Spleen (tissue), 11 donors: Measurements from ENCODE around the gene SLC2A3. TPM values are rescaled to one million over a fixed set of nuclear protein-coding genes. Genes with fewer than 3 reads are reported as not detected.
A peak's percentile ranks its signal among the peaks of the same experiment; 100 is the strongest.
"Not testable (repeated sequence)": the region's sequence is repeated elsewhere in the genome, so short reads cannot be mapped to it uniquely, and the experiment has no call there.

Experiments used
- DNase-seq: peaks from one replicate; pipeline ENCODE4 v3.0.0-alpha.2; 2020
- H3K27ac ChIP-seq, 8 donors: fragments of 200-600 bp; sonication (generic) in 7 of 8; 1 replicate in 4 of 8; 2 replicates in 4 of 8; pipeline versions ENCODE4 v1.5.0 to v1.8.0; 2016 to 2021; ENCODE audit warnings: inconsistent platforms in 4 of 8, mild to moderate bottlenecking in 4 of 8, moderate library complexity in 1 of 8
- H3K27me3 ChIP-seq, 7 donors: fragments of 200-600 bp; sonication (generic) in 6 of 7; replicated peaks in 1 of 7; 1 replicate in 4 of 7; 2 replicates in 3 of 7; pipeline versions ENCODE4 v1.5.0 to v1.8.0; 2016 to 2021; ENCODE audit warnings: inconsistent platforms in 3 of 7, mild to moderate bottlenecking in 1 of 7
- H3K36me3 ChIP-seq, 6 donors: fragments of 200-600 bp; sonication (generic) in 5 of 6; 1 replicate in 4 of 6; 2 replicates in 2 of 6; pipeline versions ENCODE4 v1.5.0 to v1.8.0; 2016 to 2021; ENCODE audit warnings: inconsistent platforms in 2 of 6
- H3K4me1 ChIP-seq, 6 donors: fragments of 200-600 bp; sonication (generic) in 5 of 6; 1 replicate in 3 of 6; 2 replicates in 3 of 6; pipeline versions ENCODE4 v1.5.0 to v1.8.0; 2016 to 2021; ENCODE audit warnings: inconsistent platforms in 3 of 6
- H3K4me3 ChIP-seq, 8 donors: fragments of 200-600 bp; sonication (generic) in 7 of 8; 1 replicate in 4 of 8; 2 replicates in 4 of 8; pipeline versions ENCODE4 v1.5.0 to v1.8.0; 2016 to 2021; ENCODE audit warnings: inconsistent platforms in 4 of 8, mild to moderate bottlenecking in 4 of 8, moderate library complexity in 2 of 8
- H3K9me3 ChIP-seq, 8 donors: fragments of 200-600 bp; sonication (generic) in 7 of 8; 1 replicate in 4 of 8; 2 replicates in 4 of 8; pipeline versions ENCODE4 v1.5.0 to v1.8.0; 2016 to 2021; ENCODE audit warnings: inconsistent platforms in 4 of 8
- CTCF ChIP-seq, 11 experiments: fragments of 200-600 bp in 7 of 11; fragments of 450-650 bp in 4 of 11; sonication (generic) in 4 of 11; IDR thresholded peaks in 8 of 11; conservative IDR thresholded peaks in 3 of 11; 1 replicate in 7 of 11; 2 replicates in 4 of 11; pipeline versions ENCODE4 v1.4.0 to v1.8.0; 2016 to 2021; ENCODE audit warnings: antibody characterized with exemption in 11 of 11, inconsistent platforms in 4 of 11, mild to moderate bottlenecking in 1 of 11
- POLR2A ChIP-seq, 3 donors: fragments of 450-650 bp; IDR thresholded peaks; one replicate each; pipeline ENCODE4 v1.5.1; 2017; ENCODE audit warnings: antibody characterized with exemption in 3 of 3, mild to moderate bottlenecking in 1 of 3
- POLR2AphosphoS5 ChIP-seq, 3 donors: sonication (generic); formaldehyde crosslinking; IDR thresholded peaks; one replicate each; pipeline ENCODE4 v1.5.1; 2017; ENCODE audit warnings: antibody characterized with exemption in 3 of 3
- WGBS, 5 donors: extraction: QIAGEN DNeasy Blood & Tissue Kit in 3 of 5; methylation state at CpG; one replicate each; pipeline versions ENCODE4 v1.1.5 to v1.1.7; 2013 to 2018; 5-methylcytosine and 5-hydroxymethylcytosine counted together
- intact Hi-C: fragments of 100-400 bp; cut with DNase I; formaldehyde crosslinking; loops from one replicate; pipeline ENCODE4 v1.15.0; 2023; ENCODE audit warnings: low total_unique reads
- polyA plus RNA-seq, 3 donors: library from polyadenylated mRNA; stranded (reverse); fragments of 200-250 nt; gene quantifications; one replicate each; pipeline ENCODE4 v1.2.1, GENCODE V29; 2013
- total RNA-seq, 7 donors: library from RNA; depleted of rRNA in 3 of 7; stranded (reverse); fragments of >200 nt in 3 of 7; fragmentation: NEBNext Ultra II Directional in 4 of 7; extraction: Animal tissue kit (Norgen Biotek cat#: 25700) in 4 of 7; gene quantifications; one replicate each; pipeline versions ENCODE4 v1.1.0 to v1.2.1, GENCODE V29; 2016 to 2021
- donor health status: healthy with polysubstance abuse.
- donor health status: DM: no; HTN: no; CAD: no; lungs with moderate emphysema.
- donor health status: DM: no; HTN: no; CAD: no.
- donor health status: Bipolar disorder and iron deficiency.
- donor health status: healthy.
- donor health status: DM: no; HTN: no; CAD: no.
- donor health status: DM: yes; HTN: yes; CAD: no.

SLC2A3 gene
- total and polyA plus RNA-seq, 10 donors: 10.7 to 869 (median 152) TPM

DNA sequence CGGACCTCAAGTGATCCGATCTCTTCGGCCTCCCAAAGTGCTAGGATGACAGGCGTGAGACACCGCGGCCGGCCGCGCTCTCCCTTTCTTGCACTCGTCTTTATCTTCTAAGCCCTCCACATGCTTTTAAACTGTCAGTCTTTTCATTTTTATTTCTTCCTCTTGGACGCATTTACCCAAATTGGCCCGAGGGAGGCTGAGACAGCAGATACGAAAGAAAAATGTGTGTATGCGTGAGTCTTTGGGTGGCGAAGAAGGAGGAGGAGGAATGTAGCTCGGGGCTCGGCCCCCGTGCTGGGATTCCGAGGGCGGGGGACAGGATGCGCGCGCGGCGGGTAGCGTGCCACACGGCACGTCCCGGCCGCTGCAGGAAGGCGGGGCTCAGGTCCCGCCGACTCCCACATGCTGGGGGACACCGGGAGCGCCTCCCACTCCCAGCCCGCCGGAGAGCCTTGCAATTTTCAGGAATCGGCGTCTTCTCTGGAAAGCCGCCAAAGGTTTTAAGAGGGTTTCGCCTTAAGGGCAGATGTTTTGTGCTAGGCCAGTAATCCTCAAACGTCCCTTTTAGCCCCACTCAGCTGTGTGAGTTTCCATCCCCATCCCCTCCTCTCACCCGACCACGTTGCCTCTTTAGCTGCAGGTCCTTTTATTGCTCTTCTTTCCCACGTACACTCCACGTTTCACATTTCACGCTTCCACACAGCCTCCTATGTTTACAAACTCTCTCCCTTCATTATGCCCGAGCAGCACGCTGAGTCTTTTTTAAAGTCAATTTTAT, 34.7 kb upstream of the SLC2A3 start:
- Histone ChIP-seq H3K4me3 (peak overlapping the region; percentile 39 to 71 (median 46)), H3K27ac (peak overlapping the region; percentile 84 to 98 (median 93)), H3K9me3 (no peaks in the 10 kb centered on the region), H3K4me1 (peaks cover 10 to 47% (median 26%) of the 10 kb centered on the region in 6 donors), H3K36me3 (no peaks in the 10 kb centered on the region), H3K27me3 (no peaks in the 10 kb centered on the region)
- DNase-seq: peak; percentile 98
- intact Hi-C loops: no loop called here
- peak in 3 of 11 experiments; percentile 25 to 33 (median 28) for TF ChIP-seq CTCF (IDR thresholded peaks at IDR 0.05 in 8 of 11, conservative IDR thresholded peaks at IDR 0.05 in 3 of 11)
- TF ChIP-seq POLR2AphosphoS5 (IDR thresholded peaks at IDR 0.05): peak; percentile 91 to 96 (median 93)
- no peak for TF ChIP-seq POLR2A (IDR thresholded peaks at IDR 0.05)
- 1 to 2% (median 1%) methylated on average over 49 of the region's 49 CpGs for WGBS, 5 donors

DNA sequence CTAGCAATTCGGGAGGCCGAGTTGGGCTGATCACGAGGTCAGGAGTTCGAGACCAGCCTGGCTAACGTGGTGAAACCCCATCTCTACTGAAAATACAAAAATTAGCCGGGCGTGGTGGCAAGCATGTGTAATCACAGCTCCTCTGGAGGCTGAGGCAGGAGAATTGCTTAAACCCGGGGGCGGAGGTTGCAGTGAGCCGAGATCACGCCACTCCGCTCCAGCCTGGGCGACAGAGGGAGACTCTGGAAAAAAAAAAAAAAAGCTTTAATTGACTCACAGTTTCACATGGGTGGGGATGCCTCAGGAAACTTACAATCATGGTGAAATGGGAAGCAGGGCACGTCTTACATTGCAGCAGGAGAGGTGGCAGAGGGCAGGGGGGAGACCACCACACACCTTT, 30.6 kb upstream of the SLC2A3 start:
- WGBS, 5 donors: 68 to 86% (median 78%) methylated on average over 14 of the region's 14 CpGs
- no peaks in the 10 kb centered on the region for H3K27me3 ChIP-seq
- DNase-seq: peak; percentile 44
- H3K36me3 ChIP-seq: no peaks in the 10 kb centered on the region
- peaks cover 11 to 55% (median 24%) of the 10 kb centered on the region in 6 donors for H3K4me1 ChIP-seq
- intact Hi-C loops: no loop called here
- no peak overlapping the region for H3K4me3 ChIP-seq
- H3K9me3 ChIP-seq: no peaks in the 10 kb centered on the region
- TF ChIP-seq CTCF (IDR thresholded peaks at IDR 0.05 in 8 of 11, conservative IDR thresholded peaks at IDR 0.05 in 3 of 11) (no peak), POLR2A (IDR thresholded peaks at IDR 0.05) (no peak), POLR2AphosphoS5 (IDR thresholded peaks at IDR 0.05) (no peak)
- peak overlapping the region in 2 of 8 donors; percentile 5 to 13 for H3K27ac ChIP-seq

DNA sequence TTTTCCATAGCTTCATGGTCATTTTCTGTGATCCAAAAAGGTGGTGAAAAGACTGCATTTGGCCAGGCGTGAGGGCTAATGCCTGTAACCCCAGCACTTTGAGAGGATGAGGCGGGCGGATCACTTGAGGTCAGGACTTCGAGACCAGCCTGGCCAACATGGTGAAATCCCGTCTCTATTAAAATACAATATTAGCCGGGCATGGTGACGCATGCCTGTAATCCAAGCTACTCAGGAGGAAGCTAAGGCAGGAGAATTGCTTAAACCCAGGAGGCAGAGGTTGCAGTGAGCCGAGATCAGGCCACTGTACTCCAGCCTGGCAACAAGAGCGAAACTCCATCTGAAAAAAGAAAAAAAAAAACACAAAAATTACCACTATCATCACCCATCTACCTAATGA, 28.7 kb upstream of the SLC2A3 start:
- H3K9me3 ChIP-seq, intact Hi-C loops, H3K36me3 ChIP-seq, H3K4me3 ChIP-seq, H3K27me3 ChIP-seq, H3K27ac ChIP-seq: not testable (repeated sequence)
- DNase-seq: peak; percentile 42
- peaks cover 13 to 57% (median 24%) of the 10 kb centered on the region in 6 donors for H3K4me1 ChIP-seq
- WGBS, 5 donors: 83 to 98% (median 94%) methylated on average over 9 of the region's 9 CpGs

GRCh38 chr12:7961395-7962178, 25.6 kb upstream of the SLC2A3 start:
- Histone ChIP-seq H3K27ac (peak overlapping the region; percentile 85 to 94 (median 91)), H3K4me3 (peak overlapping the region in 5 of 8 donors; percentile 41 to 69 (median 43)), H3K4me1 (peaks cover 20 to 60% (median 36%) of the 10 kb centered on the region in 6 donors), H3K9me3 (no peaks in the 10 kb centered on the region), H3K27me3 (no peaks in the 10 kb centered on the region), H3K36me3 (no peaks in the 10 kb centered on the region)
- intact Hi-C loops: no loop called here
- TF ChIP-seq POLR2A (IDR thresholded peaks at IDR 0.05) (no peak), CTCF (IDR thresholded peaks at IDR 0.05 in 8 of 11, conservative IDR thresholded peaks at IDR 0.05 in 3 of 11) (no peak), POLR2AphosphoS5 (IDR thresholded peaks at IDR 0.05) (no peak)
- DNase-seq: no peak
- WGBS, 5 donors: 80 to 91% (median 86%) methylated on average over 12 of the region's 12 CpGs
